ENCODE data around the gene C1orf159. TPM values are rescaled to one million over a fixed set of nuclear protein-coding genes. Genes with fewer than 3 reads are reported as not detected.
A peak's percentile ranks its signal among the peaks of the same experiment; 100 is the strongest.
"Not testable (repeated sequence)": the region's sequence is repeated elsewhere in the genome, so short reads cannot be mapped to it uniquely, and the experiment has no call there.

Gene C1orf159
- total RNA-seq, 2 donors from 2014 or later: 4.4 to 4.6 TPM

DNA sequence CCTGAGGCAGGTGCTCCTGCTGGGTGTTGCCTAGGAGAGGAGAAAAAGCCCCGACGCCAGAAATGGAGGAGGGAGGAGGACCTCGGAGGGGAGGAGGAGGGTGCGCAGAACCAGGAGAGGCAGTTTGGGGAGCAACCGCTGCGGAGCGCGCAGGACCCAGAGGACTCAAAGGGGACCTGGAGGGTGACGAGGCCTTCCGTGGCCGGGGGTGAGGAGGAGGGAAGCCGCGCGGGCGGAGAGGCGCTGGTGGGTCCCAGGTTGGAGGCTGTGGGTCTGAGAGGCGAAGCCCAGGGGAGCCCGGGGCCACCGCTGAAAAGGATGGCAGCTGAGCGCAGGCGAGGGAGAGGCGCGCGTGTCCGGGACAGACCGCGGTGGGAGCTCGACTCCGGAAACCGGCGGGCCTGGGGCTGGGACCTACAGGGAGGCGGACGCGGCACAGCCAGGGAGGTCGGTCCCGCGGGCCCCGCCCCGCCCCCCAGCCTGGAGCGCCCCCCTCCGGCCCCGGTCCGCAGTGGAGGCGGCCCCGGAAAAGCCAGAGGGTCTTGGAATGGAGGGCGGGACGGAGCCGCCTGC, 56.9 kb downstream of the C1orf159 start:
- no peak for DNase-seq (ENCODE audit: low spot score)
- Histone ChIP-seq H3K36me3 (no peaks in the 10 kb centered on the region), H3K27me3 (peaks cover 2 to 16% of the 10 kb centered on the region in 2 donors), H3K4me3 (peak overlapping the region; percentile 40 to 59), H3K4me1 (peaks cover 0 to 34% of the 10 kb centered on the region in 2 donors), H3K27ac (no peak overlapping the region), H3K9me3 (no peaks in the 10 kb centered on the region)
- TF ChIP-seq, protein P1, sequence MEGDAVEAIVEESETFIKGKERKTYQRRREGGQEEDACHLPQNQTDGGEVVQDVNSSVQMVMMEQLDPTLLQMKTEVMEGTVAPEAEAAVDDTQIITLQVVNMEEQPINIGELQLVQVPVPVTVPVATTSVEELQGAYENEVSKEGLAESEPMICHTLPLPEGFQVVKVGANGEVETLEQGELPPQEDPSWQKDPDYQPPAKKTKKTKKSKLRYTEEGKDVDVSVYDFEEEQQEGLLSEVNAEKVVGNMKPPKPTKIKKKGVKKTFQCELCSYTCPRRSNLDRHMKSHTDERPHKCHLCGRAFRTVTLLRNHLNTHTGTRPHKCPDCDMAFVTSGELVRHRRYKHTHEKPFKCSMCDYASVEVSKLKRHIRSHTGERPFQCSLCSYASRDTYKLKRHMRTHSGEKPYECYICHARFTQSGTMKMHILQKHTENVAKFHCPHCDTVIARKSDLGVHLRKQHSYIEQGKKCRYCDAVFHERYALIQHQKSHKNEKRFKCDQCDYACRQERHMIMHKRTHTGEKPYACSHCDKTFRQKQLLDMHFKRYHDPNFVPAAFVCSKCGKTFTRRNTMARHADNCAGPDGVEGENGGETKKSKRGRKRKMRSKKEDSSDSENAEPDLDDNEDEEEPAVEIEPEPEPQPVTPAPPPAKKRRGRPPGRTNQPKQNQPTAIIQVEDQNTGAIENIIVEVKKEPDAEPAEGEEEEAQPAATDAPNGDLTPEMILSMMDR (IDR thresholded peaks at IDR 0.05): peak in 1 of 2 donors; percentile 52

DNA sequence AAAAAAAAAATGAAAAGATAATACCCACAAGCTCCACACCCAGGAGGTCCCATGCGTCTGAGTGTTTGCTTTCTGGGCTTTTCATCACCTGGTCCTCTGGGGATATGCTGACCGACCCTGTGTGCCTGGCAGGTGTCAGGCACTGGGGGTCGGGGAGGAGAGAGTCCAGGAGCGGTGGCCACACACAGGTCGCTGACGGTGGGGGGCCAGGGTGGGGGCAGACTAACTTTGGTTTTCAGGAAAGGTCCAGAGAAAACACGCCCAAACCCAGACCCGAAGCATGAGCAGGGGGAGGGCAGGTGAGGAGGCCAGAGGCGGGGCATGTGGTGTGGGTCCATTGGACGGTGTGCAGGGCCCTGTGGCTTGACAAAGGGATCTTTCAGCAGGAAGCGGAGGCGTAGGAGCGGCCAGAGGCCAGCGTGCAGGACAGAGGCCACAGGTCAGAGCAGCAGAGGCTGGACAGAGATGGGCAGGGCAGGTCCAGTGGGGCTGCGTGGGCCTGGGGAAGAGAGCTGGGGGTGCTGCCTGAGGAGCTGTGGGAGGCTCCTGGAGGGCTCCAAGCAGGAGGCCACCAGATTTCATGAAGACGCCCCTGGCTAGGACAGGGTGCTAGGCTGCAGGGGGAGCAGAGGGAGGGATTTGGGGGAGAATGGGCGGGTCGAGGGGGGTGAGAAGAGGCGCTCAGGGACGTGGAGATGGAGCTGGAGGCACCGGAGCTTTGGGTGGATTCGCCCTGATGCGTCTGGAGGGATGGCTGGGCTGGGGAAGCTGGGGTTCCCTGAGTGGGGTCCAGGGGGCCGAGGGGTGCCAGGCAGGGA, 57.6 kb downstream of the C1orf159 start:
- TF ChIP-seq, protein P1 (IDR thresholded peaks at IDR 0.05): no peak

DNA sequence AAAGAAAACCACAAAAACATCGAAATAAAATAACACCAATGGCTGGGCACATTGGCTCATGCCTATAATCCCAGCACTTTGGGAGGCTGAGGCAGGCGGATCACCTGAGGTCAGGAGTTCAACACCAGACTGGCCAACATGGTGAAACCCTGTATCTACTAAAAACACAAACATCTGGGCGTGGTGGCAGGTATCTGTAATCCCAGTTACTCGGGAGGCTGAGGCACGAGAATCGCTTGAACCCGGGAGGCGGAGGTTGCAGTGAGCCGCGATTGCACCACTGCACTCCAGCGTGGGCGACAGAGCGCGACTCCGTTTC, 58.2 kb downstream of the C1orf159 start:
- H3K9me3 ChIP-seq; H3K27ac ChIP-seq; DNase-seq (ENCODE audit: low spot score); H3K36me3 ChIP-seq; H3K27me3 ChIP-seq; H3K4me3 ChIP-seq: not testable (repeated sequence)
- peaks cover 0 to 27% of the 10 kb centered on the region in 2 donors for H3K4me1 ChIP-seq

More for the DNA sequence above, 57.6 kb downstream of the C1orf159 start:
- DNase-seq (ENCODE audit: low spot score): no peak
- Histone ChIP-seq H3K4me1 (peaks cover 0 to 30% of the 10 kb centered on the region in 2 donors), H3K27ac (no peak overlapping the region), H3K27me3 (peaks cover 2 to 15% of the 10 kb centered on the region in 2 donors), H3K4me3 (peak overlapping the region in 1 of 2 donors; percentile 59), H3K9me3 (no peaks in the 10 kb centered on the region), H3K36me3 (no peaks in the 10 kb centered on the region)

DNA sequence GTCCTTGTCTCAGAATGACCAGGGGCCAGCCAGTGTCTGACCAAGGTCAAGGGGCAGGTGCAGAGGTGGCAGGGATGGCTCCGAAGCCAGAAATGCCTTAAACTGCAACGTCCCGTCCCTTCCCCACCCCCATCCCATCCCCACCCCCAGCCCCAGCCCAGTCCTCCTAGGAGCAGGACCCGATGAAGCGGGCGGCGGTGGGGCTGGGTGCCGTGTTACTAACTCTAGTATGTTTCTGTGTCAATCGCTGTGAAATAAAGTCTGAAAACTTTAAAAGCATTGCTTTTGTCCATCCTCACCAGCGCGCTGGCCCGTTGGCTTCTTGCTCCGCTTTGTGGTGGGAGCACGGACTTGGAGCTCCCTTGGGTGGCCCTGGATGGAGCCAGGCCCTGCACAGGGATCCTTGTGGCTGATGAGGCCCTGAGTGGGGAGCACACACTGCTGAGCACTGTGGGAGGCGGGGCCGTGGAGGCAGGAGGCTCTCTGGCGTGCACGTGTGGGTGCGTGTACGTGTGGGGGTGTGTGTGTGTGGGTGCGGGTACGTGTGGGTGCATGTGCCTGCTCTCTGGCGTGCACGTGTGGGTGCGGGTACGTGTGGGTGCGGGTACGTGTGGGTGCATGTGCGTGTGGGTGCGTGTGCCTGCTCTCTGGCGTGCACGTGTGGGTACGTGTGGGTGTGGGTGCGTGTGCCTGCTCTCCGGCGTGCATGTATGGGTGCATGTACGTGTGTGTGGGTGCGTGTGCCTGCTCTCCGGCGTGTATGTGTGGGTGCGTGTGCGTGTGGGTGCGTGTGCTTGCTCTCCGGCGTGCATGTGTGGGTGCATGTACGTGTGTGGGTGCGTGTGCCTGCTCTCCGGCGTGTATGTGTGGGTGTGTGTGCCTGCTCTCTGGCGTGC, 59.8 kb downstream of the C1orf159 start:
- Histone ChIP-seq H3K36me3 (no peaks in the 10 kb centered on the region), H3K27me3 (peaks cover 2 to 5% of the 10 kb centered on the region in 2 donors)
- TF ChIP-seq, protein P1 (IDR thresholded peaks at IDR 0.05): no peak

DNA sequence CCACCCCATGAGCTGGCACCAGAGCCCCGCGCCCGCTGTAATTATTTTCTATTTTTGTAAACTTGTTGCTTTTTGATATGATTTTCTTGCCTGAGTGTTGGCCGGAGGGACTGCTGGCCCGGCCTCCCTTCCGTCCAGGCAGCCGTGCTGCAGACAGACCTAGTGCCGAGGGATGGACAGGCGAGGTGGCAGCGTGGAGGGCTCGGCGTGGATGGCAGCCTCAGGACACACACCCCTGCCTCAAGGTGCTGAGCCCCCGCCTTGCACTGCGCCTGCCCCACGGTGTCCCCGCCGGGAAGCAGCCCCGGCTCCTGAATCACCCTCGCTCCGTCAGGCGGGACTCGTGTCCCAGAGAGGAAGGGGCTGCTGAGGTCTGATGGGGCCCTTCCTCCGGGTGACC, 60.9 kb downstream of the C1orf159 start:
- Histone ChIP-seq H3K36me3 (no peaks in the 10 kb centered on the region), H3K27me3 (peaks cover 0 to 2% of the 10 kb centered on the region in 2 donors)

More for the DNA sequence above, 59.8 kb downstream of the C1orf159 start:
- H3K9me3 ChIP-seq: no peaks in the 10 kb centered on the region
- H3K4me3 ChIP-seq: no peak overlapping the region
- no peak for DNase-seq (ENCODE audit: low spot score)
- H3K27ac ChIP-seq: no peak overlapping the region
- H3K4me1 ChIP-seq: peaks cover 0 to 19% of the 10 kb centered on the region in 2 donors

More for the DNA sequence above, 60.9 kb downstream of the C1orf159 start:
- DNase-seq (ENCODE audit: low spot score): no peak
- Histone ChIP-seq H3K27ac (no peak overlapping the region), H3K4me3 (no peak overlapping the region), H3K9me3 (no peaks in the 10 kb centered on the region), H3K4me1 (peaks cover 0 to 17% of the 10 kb centered on the region in 2 donors)
- TF ChIP-seq, protein P1 (IDR thresholded peaks at IDR 0.05): no peak

All from right atrium auricular region (tissue), 2 donors.